Measurements from ENCODE around the gene AADACL4.
A peak's percentile ranks its signal among the peaks of the same experiment; 100 is the strongest.
"Not testable (repeated sequence)": the region's sequence is repeated elsewhere in the genome, so short reads cannot be mapped to it uniquely, and the experiment has no call there.

The AADACL4 gene

DNA sequence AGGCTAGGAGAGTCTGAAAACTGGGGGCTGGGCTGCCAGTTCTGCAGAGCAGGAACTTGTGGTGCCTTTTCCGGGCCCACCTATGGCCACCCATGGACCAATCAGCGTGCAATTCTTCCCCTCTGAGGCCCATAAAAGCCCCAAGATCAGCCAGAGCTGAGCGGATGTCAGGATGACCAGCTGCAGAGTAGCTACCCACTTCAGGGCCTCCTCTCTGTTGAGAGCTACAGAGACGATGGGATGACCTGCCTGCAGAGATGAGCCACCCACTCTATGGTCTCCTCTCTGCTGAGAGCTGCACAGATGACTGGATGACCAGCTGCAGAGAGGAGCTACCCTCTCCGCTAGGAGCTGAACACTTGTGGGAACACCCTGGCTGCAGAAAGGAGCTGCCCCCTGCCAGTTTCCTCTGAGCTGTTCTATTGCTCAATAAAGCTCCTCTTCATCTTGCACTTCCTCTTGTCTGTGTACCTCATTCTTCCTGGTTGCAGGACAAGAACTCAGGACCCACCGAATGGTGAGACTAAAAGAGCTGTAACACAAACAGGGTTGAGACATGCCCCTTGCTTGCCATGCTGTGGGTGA, 12.8 kb upstream of the AADACL4 start:
- DNase-seq, result no peak

DNA sequence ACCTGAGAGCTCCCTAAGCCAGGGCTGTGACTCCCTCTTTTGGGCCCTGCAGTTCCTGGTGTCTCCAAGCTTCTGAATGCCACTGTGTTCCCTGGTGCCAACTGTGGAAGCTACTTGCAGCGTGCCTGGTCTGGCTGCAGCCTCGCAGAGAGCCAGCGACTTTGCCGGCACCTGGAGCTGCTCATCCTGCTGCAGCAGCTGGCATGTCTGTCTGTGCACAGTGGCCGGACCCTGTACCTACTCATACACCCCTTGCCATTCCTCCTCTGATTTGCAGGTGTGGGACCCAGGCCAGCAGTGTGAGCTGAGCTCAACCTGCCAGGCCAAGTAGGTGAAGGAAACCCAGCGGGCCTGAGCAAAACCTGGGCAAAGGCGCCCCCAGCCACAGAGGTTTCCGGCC, 12.3 kb upstream of the AADACL4 start:
- DNase-seq, result no peak

DNA sequence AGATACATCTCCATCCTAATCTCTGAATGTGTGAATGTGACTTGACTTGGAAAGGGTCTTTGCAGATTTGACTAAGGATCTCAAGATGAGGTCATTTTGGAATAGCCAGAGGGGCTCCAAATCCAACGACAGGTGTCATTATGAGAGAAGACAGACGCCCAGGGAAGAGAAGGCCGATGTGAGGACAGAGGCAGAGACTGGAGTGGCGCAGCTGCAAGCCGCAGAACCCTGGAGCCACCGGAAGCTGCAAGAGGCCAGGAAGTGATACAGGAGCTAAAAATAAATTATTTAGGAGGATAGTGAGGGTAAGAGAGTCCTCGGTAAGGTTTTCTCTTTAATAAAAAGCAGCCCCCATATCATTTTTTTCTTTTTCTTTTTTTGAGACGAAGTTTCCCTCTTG, 9.7 kb upstream of the AADACL4 start:
- DNase-seq, result no peak

DNA sequence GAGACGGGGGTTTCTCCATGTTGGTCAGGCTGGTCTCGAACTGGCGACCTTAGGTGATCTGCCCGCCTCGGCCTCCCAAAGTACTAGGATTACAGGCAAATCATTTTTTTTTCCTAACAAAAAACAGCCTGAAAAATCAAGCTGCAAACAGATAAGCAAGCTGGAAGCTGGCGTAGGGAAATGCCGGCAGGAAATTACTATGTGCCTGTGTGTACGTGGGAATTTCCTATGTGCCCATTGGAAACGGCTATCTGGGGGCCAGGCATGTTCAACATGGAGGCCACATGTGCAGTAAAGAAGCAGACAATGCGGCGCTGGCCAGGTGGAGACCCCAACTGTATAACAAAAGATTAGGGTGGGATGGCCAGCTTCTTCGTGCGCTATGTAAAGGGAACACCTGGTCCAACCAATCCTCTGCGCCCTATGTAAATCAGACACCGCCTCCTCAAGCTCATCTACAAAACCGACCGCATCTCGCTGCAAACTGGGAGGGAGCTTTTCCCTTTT, 9.1 kb upstream of the AADACL4 start:
- no peak for DNase-seq

DNA sequence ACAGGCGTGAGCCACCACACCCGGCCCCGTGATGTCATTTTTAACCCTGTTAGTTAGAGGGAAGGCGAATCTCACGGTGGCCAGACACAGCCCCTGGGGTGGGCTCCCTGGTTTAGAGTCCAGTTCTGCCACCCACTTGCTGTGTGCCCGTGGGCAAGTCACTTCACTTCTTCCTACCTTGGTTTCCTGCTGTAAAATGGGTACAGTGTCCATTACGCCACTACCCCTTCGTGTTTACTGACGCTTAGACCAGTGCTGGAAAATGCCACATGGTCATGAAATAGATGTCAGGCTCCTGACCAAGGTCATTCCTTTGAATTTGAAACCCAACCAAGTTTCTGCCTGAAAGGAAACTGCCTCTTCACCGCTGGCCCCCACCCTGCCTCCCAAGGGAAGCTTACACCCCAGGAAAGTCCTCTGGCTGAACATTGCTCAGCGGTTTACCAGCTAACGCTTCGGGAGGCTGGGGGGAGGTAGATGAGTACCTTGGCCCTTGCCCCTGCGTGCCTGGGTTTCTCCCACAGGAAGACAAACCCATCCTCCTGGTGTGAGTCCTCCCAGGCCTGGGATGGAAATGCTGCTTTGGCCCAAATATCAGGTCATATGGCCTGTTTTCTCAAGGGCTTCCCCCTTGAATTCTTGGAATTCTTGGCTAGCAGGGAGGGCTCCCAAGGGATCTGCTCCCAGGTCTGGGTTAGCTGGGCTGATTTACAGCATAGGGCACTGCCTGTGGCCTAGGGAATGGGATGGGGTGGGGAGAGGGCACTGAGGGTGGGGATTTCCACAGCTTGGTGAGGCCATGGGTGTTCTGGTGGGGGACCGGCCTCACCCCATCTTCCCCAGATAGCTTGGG, 7.6 kb upstream of the AADACL4 start:
- DNase-seq, result no peak

DNA sequence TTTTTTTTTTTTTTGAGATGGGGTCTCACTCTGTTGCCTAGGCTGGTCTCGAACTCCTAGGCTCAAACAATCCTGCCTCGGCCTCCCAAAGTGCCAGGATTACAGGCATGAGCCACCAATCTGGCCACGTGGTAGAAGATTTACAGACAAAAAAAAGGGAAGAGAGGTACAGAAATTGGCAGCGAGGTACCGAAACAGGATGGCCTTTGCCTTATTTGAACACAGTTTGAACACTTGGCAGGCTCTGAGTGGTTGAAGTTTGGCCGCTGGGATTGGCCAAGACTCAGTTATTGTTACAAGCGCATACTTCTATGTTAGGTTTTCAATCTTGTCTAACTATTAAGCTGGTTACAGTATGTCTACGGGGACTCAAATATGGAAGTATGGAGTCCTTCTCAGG, 6.2 kb upstream of the AADACL4 start:
- DNase-seq, result no peak

DNA sequence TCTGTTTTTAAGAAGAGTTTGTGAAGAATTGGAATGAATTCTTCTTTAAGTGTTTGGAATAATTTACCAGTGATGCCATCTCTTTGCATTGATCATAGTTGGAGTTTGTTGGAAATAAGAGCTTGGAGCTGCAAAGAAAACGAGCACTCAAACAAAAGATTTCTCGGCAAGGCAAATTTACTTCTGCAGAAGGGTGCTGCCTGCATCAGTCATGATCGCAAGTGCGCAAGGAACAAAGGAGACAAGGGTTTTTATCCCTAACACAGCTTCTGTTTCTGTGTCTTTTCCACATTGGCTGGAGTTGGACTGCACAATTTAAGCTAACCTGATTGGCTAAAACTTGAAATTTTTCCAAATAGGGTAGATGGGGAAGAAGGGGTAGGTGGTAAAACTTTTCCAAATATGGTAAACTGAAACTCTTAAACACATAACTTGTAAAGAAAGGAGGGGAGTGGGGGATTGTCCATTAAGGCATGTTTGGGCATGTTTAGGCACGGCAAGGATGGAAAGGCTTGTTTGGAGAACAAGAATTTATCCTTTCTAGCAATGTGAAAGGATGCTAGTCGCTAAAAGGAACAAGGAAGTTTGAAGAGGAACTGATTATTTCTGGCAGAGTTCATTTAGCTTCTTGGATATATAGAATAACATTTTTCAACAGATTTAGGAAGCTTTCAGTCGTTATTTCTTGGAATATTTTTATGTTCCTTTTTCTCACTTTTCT, 3.5 kb upstream of the AADACL4 start:
- DNase-seq, result no peak

DNA sequence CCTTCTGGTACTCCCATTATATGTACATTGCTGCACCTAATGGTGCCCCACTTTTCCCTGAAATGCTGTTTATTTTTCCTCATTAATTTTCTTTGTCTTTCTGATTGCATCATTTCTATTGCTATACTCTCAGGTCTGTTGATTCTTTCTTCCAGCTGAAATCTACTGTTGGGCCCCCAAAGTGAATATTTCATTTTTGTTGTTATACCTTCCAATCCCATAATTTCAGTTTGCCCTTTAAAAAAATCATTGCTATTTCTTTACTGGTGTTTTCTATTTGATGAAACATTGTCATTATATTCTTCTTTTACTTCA, 3.0 kb upstream of the AADACL4 start:
- no peak for DNase-seq

DNA sequence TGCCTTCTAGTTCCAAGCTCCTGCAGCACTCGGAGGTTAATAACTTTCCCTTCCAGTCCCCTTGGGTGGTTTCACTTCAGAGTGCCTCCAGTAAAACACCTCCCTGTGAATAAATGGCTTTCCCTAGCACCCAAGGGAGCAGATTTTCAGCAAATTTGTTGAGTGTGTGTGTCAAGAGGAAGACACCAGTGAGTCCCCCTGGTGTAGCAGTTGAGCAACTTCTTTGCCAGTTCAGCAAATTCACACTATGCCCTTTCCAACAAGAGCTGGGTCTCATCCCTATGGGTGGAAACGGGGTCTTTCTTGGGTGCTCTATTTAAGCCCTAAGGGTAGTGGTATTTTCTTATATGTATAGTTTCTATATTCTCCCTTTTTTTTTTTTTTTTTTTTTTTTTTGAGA, 806 bp upstream of the AADACL4 start:
- no peak for DNase-seq

DNA sequence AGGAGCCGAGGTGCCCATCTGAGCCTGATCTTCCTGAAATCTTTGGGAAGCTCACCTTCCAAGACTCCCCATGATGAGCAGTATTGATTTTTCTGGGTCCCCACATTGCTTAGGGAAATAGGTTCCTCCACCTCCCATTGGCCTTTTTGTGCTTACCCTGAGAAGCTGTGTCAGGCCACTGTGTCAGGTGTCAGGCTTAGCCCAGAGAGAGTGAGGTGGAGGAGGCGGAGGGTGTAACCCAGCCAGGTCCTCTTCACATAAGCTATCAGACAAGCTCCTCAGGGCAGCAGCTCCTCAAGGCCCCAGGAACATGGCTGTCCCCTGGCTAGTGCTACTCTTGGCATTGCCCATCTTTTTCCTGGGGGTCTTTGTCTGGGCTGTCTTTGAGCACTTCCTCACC, 352 bp downstream of the AADACL4 start:
- no peak for DNase-seq

DNA sequence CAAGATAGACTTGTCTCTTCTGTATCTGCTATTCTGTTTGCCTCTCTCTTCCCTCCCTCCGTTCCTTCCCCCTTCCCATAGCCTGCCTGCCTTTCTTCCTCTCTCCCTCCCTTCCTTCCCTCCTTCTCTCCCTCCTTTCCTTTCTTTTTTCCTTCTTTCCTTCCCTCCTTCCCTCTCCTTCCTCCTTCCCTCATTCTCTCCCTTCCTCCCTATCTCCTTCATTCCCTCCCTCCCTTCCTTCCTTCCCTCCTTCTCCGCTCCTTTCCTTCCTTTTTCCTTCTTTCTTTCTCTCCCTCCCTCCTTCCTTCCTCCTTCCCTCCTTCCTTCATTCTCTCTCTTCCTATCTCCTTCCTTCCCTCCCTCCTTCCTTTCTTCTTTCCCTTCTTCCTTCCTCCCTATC, 944 bp downstream of the AADACL4 start:
- no peak for DNase-seq

DNA sequence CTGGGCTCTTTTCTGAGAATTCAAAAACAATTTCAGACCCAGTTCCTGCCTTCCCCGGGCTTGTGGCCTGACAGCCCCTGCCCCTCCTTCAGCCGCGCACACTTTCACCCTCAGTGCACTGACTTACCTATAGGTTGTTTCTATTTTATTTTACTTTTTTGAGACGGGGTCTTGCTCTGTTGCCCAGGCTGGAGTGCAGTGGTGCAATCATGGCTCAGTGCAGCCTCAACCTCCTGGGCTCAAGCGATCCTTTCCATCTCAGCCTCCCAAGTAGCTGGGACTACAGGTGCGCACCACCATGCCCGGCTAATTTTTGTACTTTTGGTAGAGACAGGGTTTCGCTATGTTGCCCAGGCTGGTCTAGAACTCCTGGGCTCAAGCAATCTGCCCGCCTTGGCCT, 1.5 kb downstream of the AADACL4 start:
- DNase-seq, result not testable (repeated sequence)

DNA sequence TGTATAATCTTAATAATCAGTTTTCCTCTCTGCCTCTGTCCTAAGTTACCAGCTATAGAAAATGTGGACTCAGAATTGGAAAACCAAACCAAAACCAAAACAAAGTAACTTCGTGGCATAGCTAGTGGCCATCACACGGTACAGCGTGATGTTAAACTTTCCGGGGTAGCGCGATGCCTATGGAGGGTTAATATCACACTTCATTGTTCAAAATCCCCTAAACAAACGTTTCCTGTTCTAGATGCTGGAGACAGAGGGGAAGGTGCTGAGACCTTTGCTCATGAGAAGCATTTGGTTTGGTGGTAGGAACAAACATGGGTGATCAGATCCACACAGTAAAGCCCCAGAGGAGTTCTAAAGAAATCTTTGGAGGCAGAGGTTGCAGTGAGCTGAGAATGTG, 4.9 kb downstream of the AADACL4 start:
- no peak for DNase-seq

DNA sequence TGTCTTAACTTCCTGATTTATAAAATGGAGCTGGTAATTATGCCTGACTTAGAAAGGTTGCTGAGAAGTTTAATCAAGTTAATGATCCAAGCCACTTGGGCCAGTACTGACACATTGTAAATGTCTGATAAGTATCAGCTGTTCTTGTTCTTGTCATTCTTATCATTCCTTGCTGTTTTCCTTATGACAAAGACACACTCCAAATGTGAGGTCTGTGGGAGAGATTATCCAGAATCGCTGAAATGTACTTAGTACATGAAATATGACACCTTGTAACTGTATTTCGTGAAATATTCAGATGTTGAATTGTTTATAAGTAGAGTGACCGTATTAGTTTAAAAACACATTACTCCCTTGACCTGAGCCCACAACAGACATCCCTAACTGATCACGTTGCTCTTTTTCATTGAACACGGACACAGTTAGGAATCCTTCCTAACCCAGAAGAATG, 6.1 kb downstream of the AADACL4 start:
- no peak for DNase-seq

DNA sequence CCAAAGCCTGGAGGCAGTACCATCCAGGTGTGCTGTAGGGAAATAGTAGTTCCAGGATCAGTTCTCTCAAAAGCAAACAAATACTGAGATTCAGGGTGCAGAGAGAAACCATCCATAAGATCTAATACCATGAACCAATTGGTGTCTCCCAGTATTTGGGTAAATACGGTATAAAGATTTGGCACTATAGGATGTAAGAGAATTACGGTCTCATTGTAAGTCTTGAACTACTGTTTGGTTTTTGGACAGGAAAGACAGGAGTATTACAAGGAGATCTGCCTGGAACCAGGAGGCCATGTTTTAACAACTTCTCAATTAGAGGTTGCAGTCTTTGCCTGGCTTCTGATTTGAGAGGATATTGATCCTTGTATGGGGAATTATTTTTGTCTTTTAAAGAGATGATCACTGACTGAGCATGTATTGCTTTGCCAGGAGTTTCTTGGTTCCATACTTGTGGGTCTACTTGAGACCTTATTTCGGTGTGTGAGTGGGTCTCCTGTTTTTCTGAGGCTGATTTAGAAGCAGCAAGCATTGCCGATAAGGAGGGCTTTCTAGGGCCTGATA, 10.2 kb downstream of the AADACL4 start:
- no peak for DNase-seq

DNA sequence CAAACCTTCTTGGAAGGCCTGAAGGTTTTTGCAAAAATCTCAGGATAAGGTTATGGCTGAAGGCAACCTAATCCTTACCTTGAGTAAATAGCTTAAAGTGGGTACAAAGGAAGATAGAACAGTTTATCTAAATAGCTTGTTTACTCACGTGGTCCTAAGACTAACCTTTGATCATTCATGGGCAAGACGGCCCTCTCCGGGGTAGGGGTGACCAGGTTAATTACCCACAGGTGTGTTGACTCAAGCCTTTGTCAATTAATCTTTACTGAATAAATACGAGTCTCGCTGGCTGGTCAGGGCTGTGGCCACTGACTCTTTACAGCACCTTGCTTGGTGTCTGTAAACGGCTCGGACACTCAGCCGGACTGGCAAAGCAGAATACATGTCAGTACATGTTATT, 10.8 kb downstream of the AADACL4 start:
- DNase-seq, result no peak

DNA sequence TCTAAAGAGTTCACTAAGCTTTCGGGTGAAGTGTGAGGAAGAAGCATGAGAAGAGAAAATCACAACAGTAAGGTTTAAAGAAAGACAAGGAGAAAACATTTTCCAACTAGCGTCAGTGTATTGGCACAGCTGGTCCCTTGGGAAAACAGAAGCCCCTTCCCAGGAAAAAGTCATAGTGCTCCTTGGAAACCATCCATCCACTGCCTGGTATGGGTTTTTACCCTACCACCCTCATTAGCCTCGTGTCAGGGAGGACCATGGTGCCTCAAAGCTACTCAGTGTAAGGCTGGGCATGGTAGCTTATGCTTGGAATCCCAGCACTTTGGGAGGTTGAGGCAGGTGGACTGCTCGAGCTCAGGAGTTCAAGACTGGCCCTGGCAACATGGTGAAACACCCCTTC, 12.7 kb downstream of the AADACL4 start:
- no peak for DNase-seq

DNA sequence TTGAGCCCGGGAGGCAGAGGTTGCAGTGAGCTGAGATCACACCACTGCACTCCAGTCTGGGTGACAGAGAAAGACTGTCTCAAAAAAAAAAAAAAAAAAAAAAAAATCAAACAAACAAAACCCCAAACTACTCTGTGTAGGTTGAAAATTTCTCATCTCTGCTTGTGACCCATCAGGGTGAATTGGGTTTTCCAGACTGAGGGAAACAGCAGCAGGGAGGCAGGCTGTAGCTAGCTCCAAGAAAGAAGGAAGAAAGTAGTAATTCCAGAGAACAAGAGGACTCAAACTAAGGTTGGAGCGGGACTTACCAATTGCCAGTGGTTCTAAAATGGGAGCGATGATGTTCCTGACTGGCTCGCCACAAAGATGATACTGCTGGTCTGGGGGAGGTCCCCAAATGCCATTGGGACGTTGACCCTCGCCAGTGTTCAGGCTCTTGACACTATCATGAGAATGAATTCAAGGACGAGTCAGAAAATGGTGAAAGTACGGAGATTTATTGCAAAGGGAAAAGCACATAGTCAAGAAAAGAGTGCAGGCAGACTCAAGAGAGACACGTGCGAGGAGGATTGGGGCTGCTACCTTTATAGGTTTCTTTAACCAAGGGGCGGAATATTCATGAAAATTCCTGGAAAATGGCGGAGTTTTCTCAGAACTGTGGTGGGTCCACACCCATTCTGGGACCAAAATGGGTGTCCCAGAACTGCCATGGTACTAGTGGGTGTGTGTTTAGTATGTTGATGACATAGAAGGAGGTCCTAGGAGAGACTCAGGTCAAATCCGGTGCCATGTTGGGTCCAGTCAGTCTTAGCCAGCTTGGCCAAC, 13.4 kb downstream of the AADACL4 start:
- no peak for DNase-seq

DNA sequence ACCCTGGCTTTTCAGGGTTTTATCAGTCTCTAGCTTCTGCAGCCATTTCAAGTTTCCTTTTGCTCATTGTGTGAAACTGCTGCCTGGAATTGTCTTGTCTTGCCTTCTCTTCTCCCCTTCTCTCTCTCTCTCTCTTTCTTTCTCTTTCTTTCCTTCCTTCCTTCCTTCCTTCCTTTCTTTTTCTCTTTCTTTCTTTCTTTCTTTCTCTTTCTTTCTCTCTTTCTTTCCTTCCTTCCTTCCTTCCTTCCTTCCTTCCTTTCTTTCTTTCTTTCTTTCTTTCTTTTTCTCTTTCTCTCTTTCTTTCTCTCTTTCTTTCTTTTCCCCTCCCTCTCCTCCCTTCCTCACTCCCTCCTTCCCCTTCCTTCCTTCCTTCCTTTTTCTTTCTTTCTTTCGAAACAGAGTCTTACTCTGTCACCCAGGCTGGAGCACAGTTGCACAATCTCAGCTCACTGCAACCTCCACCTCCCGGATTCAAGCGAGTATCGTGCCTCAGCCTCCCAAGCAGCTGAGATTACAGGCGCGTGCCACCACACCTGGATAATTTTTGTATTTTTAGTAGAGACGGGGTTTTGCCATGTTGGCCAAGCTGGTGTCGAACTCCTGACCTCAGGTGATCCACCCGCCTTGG, 14.1 kb downstream of the AADACL4 start:
- DNase-seq, result not testable (repeated sequence)

DNA sequence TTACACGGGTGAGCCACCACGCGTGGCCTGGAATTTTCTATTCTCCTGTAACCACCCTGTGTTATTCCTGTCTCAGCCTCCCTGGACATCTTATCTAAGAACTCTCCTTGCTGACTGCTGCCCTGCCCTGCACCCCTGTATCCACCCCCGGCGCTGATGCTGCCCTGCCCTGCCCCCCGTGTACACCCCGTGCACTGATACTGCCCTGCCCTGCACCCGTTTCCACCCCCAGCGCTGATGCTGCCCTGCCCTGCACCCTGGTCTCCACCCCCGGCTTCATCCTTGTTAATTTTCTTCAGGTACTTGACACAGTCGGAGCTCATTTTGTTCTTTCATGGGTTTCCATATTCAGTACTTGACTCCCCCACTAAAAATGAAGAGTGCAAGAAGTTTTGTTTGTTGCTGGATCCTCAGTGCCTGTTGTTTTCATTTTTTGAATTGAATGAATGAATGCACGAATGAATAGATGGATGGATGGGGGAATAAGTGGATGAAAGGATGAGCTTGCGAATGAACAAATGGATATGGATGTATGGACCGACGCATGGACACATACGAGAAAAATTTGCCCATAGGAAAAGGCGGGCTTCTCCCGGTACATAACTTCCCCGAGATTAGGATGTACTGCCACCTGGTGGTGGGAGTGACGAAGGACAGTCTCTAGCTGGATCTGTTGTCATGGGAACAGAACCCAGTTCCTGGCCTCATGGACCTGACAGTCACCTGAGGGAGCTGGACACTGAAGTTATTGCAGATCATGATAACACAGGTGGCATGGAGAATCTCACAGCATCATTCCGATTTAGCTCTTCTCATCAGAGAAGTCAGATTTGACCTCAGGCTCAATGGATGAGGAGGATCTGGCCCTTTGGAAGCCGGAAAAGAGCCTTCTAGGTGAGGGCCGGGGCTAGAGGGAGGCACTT, 14.9 kb downstream of the AADACL4 start:
- peak; percentile 33 for DNase-seq

DNA sequence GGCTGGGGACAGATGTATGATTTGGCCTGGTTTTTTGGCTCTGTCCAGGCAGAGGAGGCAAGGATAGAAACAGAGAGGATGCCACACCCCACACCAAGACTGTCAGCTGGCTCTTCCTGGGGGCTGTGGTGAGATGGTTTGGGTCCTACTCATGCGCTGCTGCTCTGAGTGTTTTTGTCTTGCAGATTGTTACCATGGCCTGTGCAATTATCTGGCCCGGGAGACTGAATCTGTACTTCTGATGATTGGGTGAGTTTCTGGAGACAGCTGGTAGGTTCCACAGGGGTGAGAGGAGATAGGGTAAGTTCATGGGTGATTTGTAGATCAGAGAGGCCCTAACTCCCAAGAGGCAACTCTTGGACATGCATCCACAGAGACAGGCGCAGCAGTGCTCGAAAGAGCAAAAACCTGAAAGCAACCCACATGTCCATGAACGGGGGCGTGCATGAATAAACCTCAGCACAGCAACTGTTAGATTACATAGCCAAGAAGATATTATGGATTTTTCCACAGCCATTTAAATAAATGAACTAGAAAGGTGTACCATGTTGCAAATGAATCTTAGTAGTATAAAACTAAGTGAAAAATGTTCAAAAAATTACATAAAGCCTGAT, 17.8 kb downstream of the AADACL4 start:
- DNase-seq, result no peak
